SK-N-SH (cell line): ENCODE results near the gene BBS4. TPM values are rescaled to one million over a fixed set of nuclear protein-coding genes. Genes with fewer than 3 reads are reported as not detected.

Experiments
- CTCF ChIA-PET: fragments of 300-600, 350-600 bp; formaldehyde crosslinking; extraction: SDS; loops from one replicate; lab custom pipeline; 2021; lab: Yijun Ruan, JAX
- POLR2A ChIA-PET: fragments of 350-600 bp; sonication (Branson Sonifier 250); formaldehyde crosslinking; extraction: SDS; loops from one replicate; lab custom pipeline; 2020; ENCODE audit warnings: antibody characterized with exemption, inconsistent platforms; lab: Yijun Ruan, JAX
- DNase-seq: peaks from one replicate; pipeline ENCODE4 v3.0.0; 2012
- H2AFZ ChIP-seq: fragments of 200-600 bp; sonication (generic); 2 replicates; pipeline ENCODE4 v1.8.1; 2016; ENCODE audit warnings: antibody characterized with exemption, mild to moderate bottlenecking, low read depth
- H3F3A ChIP-seq: fragments of 200-600 bp; sonication (generic); replicated peaks from 2 replicates; pipeline ENCODE3; 2016; ENCODE audit warnings: antibody characterized with exemption, mild to moderate bottlenecking; ENCODE audit not compliant: insufficient read depth
- H3K27ac ChIP-seq, 2 experiments: fragments of 200-500 bp in 1 of 2; fragments of 200-600 bp in 1 of 2; sonication (Bioruptor generic) in 1 of 2; sonication (generic), shearing (Covaris generic) in 1 of 2; 2 replicates each; pipeline versions ENCODE4 v1.5.1 to v1.6.1; 2014 to 2016; ENCODE audit warnings: low read depth in 2 of 2, inconsistent platforms in 1 of 2, low read length in 1 of 2, mild to moderate bottlenecking in 1 of 2, mixed read lengths in 1 of 2
- H3K27me3 ChIP-seq: fragments of 200-600 bp; sonication (generic), shearing (Covaris generic); 2 replicates; pipeline ENCODE4 v1.6.1; 2016; ENCODE audit warnings: mixed run types; ENCODE audit not compliant: insufficient read depth
- H3K36me3 ChIP-seq, 2 experiments: fragments of 200-500 bp in 1 of 2; fragments of 200-600 bp in 1 of 2; sonication (Bioruptor generic) in 1 of 2; sonication (generic) in 1 of 2; replicated peaks in 1 of 2; 2 replicates each; pipeline versions ENCODE3 to v1.5.1; 2014 to 2016; ENCODE audit warnings: low read length in 1 of 2, mild to moderate bottlenecking in 1 of 2; ENCODE audit not compliant: insufficient read depth in 2 of 2, control insufficient read depth in 1 of 2
- H3K4me1 ChIP-seq, 2 experiments: fragments of 200-500 bp in 1 of 2; fragments of 200-600 bp in 1 of 2; sonication (Bioruptor generic) in 1 of 2; sonication (generic), shearing (Covaris generic) in 1 of 2; 2 replicates each; pipeline versions ENCODE4 v1.5.1 to v1.6.1; 2014 to 2016; ENCODE audit warnings: low read depth in 1 of 2, low read length in 1 of 2, mixed run types in 1 of 2; ENCODE audit not compliant: insufficient read depth in 2 of 2, control insufficient read depth in 1 of 2
- H3K4me2 ChIP-seq: fragments of 200-600 bp; sonication (generic), shearing (Covaris generic); 2 replicates; pipeline ENCODE4 v1.6.1; 2017; ENCODE audit warnings: mixed run types
- H3K4me3 ChIP-seq, 2 experiments: fragments of 200-500 bp in 1 of 2; fragments of 200-600 bp in 1 of 2; sonication (Bioruptor generic) in 1 of 2; sonication (generic), shearing (Covaris generic) in 1 of 2; 2 replicates each; pipeline versions ENCODE4 v1.5.1 to v1.8.1; 2014 to 2016; ENCODE audit warnings: low read depth in 2 of 2, inconsistent platforms in 1 of 2, low read length in 1 of 2, mild to moderate bottlenecking in 1 of 2, mixed read lengths in 1 of 2, moderate library complexity in 1 of 2
- H3K79me2 ChIP-seq: fragments of 200-600 bp; sonication (generic); 2 replicates; pipeline ENCODE4 v1.8.1; 2017; ENCODE audit warnings: mild to moderate bottlenecking; ENCODE audit not compliant: insufficient read depth
- H3K9ac ChIP-seq: fragments of 200-600 bp; sonication (generic); 2 replicates; pipeline ENCODE4 v1.6.1; 2017; ENCODE audit warnings: mixed run types
- H3K9me2 ChIP-seq: fragments of 200-600 bp; sonication (generic); 2 replicates; pipeline ENCODE4 v1.6.1; 2017; ENCODE audit warnings: mixed run types
- H3K9me3 ChIP-seq: fragments of 200-600 bp; sonication (generic); 2 replicates; pipeline ENCODE4 v1.6.1; 2017; ENCODE audit warnings: mixed run types, mild to moderate bottlenecking, moderate library complexity
- H4K20me1 ChIP-seq: fragments of 200-600 bp; sonication (generic); 2 replicates; pipeline ENCODE4 v1.6.1; 2017; ENCODE audit warnings: mild to moderate bottlenecking, mixed run types; ENCODE audit not compliant: insufficient read depth
- CHD2 ChIP-seq: fragments of 150-350 bp; IDR thresholded peaks from 2 replicates; pipeline ENCODE4 v1.6.1; 2018; ENCODE audit warnings: low read length; ENCODE audit not compliant: partially characterized antibody
- ELF1 ChIP-seq: IDR thresholded peaks from 2 replicates; pipeline ENCODE4 v1.4.0; 2012
- EZH2phosphoT487 ChIP-seq: fragments of 200-600 bp; sonication (generic); IDR thresholded peaks from 2 replicates; pipeline ENCODE4 v1.6.1; 2017; ENCODE audit warnings: low read depth, mixed run types, mild to moderate bottlenecking, antibody characterized with exemption, moderate library complexity, borderline replicate concordance
- FOSL2 ChIP-seq: IDR thresholded peaks from 2 replicates; pipeline ENCODE4 v1.4.0; 2012; ENCODE audit warnings: low read depth, mild to moderate bottlenecking, moderate library complexity, borderline replicate concordance
- FOXJ3 ChIP-seq: sonication (generic); formaldehyde crosslinking; IDR thresholded peaks from 2 replicates; pipeline ENCODE4 v1.5.1; 2020; ENCODE audit warnings: mild to moderate bottlenecking, missing genetic modification reagents
- GABPA ChIP-seq: IDR thresholded peaks from 2 replicates; pipeline ENCODE4 v1.4.0; 2012; ENCODE audit warnings: low read depth, mild to moderate bottlenecking
- IRF3 ChIP-seq: fragments of 150-350 bp; IDR thresholded peaks from 2 replicates; pipeline ENCODE4 v1.6.1; 2016; ENCODE audit warnings: mild to moderate bottlenecking, low read depth, low read length
- MEF2A ChIP-seq: IDR thresholded peaks from 2 replicates; pipeline ENCODE4 v1.4.0; 2012; ENCODE audit warnings: low read depth, borderline replicate concordance
- MXI1 ChIP-seq: IDR thresholded peaks from 2 replicates; pipeline ENCODE4 v1.6.1; 2012; ENCODE audit warnings: mild to moderate bottlenecking, low read depth, low read length, improper control_type of control experiment
- NFIC ChIP-seq: IDR thresholded peaks from 2 replicates; pipeline ENCODE4 v1.4.0; 2012; ENCODE audit warnings: borderline replicate concordance
- NRF1 ChIP-seq: IDR thresholded peaks from 2 replicates; pipeline ENCODE4 v1.6.1; 2012; ENCODE audit warnings: low read depth, mild to moderate bottlenecking, low read length
- POLR2AphosphoS5 ChIP-seq: IDR thresholded peaks from 2 replicates; pipeline ENCODE4 v1.6.1; 2012; ENCODE audit warnings: low read depth, low read length
- RFX5 ChIP-seq: IDR thresholded peaks from 2 replicates; pipeline ENCODE4 v1.6.1; 2012; ENCODE audit warnings: mild to moderate bottlenecking, improper control_type of control experiment, low read length
- RXRA ChIP-seq: IDR thresholded peaks from 2 replicates; pipeline ENCODE4 v1.4.0; 2012; ENCODE audit warnings: low read depth, mild to moderate bottlenecking, borderline replicate concordance
- SMC3 ChIP-seq: IDR thresholded peaks from 2 replicates; pipeline ENCODE4 v1.6.1; 2012; ENCODE audit warnings: low read depth, low read length, improper control_type of control experiment
- TAF1 ChIP-seq: IDR thresholded peaks from 2 replicates; pipeline ENCODE4 v1.6.1; 2012; ENCODE audit warnings: low read depth, mild to moderate bottlenecking, low read length, moderate library complexity, borderline replicate concordance
- TEAD4 ChIP-seq: IDR thresholded peaks from 2 replicates; pipeline ENCODE4 v1.4.0; 2012; ENCODE audit warnings: mild to moderate bottlenecking, borderline replicate concordance; ENCODE audit not compliant: insufficient read depth
- YY1 ChIP-seq: IDR thresholded peaks from 2 replicates; pipeline ENCODE4 v1.4.0; 2012; ENCODE audit warnings: low read depth, mild to moderate bottlenecking
- WGBS: methylation state at CpG from one replicate; pipeline ENCODE4 v1.1.6; 2017; ENCODE audit warnings: low lambda C conversion rate; 5-methylcytosine and 5-hydroxymethylcytosine counted together
- polyA plus RNA-seq, 3 experiments: library from polyadenylated mRNA; depleted of rRNA; stranded (reverse); fragments of >200 nt; gene quantifications; 2 replicates each; pipeline ENCODE4 v1.2.3, GENCODE V29; 2012
- TF ChIP-seq, protein P1 (sequence below): IDR thresholded peaks from 2 replicates; pipeline ENCODE4 v1.4.0; 2012; ENCODE audit warnings: low read depth, borderline replicate concordance
- TF ChIP-seq, protein P2 (sequence below): IDR thresholded peaks from 2 replicates; pipeline ENCODE4 v1.4.0; 2012; ENCODE audit warnings: low read depth
- TF ChIP-seq, protein P3 (sequence below): fragments of 200-600 bp; sonication (generic); IDR thresholded peaks from 2 replicates; pipeline ENCODE4 v1.6.1; 2017; ENCODE audit warnings: antibody characterized with exemption, mild to moderate bottlenecking, moderate library complexity

Gene BBS4
- polyA plus RNA-seq, 1 of the 3 experiments (the other 2 are of a cell fraction) = 18.5 TPM

- no peak for DNase-seq
- CTCF ChIA-PET = interaction anchor here (1.1 kb wide), 1 partner anchor 96 kb away, joined by 3 read pairs; no protein-coding TSS in a partner anchor
- no peaks in the 10 kb centered on the region for H3K27me3 ChIP-seq
- no peak for TF ChIP-seq MEF2A
- no peak for TF ChIP-seq FOXJ3 (CRISPR knock-in tag)
- TF ChIP-seq TAF1 = no peak
- no peak for TF ChIP-seq CHD2
- no peak for TF ChIP-seq NRF1
- no peak for TF ChIP-seq ELF1
- no peak for TF ChIP-seq GABPA
- no peak for TF ChIP-seq YY1
- no peak for TF ChIP-seq RXRA
- TF ChIP-seq RFX5 = no peak
- no peak for TF ChIP-seq POLR2AphosphoS5
- no peak for TF ChIP-seq SMC3
- no peak for TF ChIP-seq EZH2phosphoT487
- no peak for TF ChIP-seq MXI1
- TF ChIP-seq FOSL2 = no peak
- TF ChIP-seq TEAD4 = no peak
- TF ChIP-seq, protein P1, sequence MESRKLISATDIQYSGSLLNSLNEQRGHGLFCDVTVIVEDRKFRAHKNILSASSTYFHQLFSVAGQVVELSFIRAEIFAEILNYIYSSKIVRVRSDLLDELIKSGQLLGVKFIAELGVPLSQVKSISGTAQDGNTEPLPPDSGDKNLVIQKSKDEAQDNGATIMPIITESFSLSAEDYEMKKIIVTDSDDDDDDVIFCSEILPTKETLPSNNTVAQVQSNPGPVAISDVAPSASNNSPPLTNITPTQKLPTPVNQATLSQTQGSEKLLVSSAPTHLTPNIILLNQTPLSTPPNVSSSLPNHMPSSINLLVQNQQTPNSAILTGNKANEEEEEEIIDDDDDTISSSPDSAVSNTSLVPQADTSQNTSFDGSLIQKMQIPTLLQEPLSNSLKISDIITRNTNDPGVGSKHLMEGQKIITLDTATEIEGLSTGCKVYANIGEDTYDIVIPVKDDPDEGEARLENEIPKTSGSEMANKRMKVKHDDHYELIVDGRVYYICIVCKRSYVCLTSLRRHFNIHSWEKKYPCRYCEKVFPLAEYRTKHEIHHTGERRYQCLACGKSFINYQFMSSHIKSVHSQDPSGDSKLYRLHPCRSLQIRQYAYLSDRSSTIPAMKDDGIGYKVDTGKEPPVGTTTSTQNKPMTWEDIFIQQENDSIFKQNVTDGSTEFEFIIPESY = no peak
- POLR2A ChIA-PET = no interaction called here
- H3K9me3 ChIP-seq = peaks cover 21% of the 10 kb centered on the region
- no peak overlapping the region for H3K4me3 ChIP-seq
- H3K9ac ChIP-seq = no peak overlapping the region
- H3K4me2 ChIP-seq = no peak overlapping the region
- no peak overlapping the region for H3K27ac ChIP-seq
- H3K9me2 ChIP-seq = no peaks in the 10 kb centered on the region
- WGBS = 97% methylated on average over 2 of the region's 2 CpGs
- H3F3A ChIP-seq = no peaks in the 10 kb centered on the region
- H3K4me1 ChIP-seq = no peaks in the 10 kb centered on the region
- peaks cover 44% of the 10 kb centered on the region for H3K79me2 ChIP-seq
- no peak overlapping the region for H2AFZ ChIP-seq
- no peaks in the 10 kb centered on the region for H4K20me1 ChIP-seq
- peaks cover 34 to 77% of the 10 kb centered on the region in 2 experiments for H3K36me3 ChIP-seq
Measured at GRCh38 chr15:72766780-72767179, 80.8 kb downstream of the BBS4 start.

- Histone ChIP-seq H3K9me2 (no peaks in the 10 kb centered on the region), H3K9ac (no peak overlapping the region), H3K36me3 (peaks cover 58 to 84% of the 10 kb centered on the region in 2 experiments), H3K27ac (no peak overlapping the region), H3K4me3 (no peak overlapping the region), H3K9me3 (peaks cover 21% of the 10 kb centered on the region), H3K79me2 (peaks cover 70% of the 10 kb centered on the region), H3K27me3 (no peaks in the 10 kb centered on the region), H2AFZ (no peak overlapping the region), H3K4me2 (no peak overlapping the region), H3K4me1 (no peaks in the 10 kb centered on the region), H4K20me1 (0 out of 2 replicates have a peak, but pooled peaks cover 2% of the 10 kb centered on the region), H3F3A (no peaks in the 10 kb centered on the region)
- POLR2A ChIA-PET = no interaction called here
- CTCF ChIA-PET = no interaction called here
- DNase-seq = no peak
- no peak for TF ChIP-seq NFIC
- TF ChIP-seq, protein P2, sequence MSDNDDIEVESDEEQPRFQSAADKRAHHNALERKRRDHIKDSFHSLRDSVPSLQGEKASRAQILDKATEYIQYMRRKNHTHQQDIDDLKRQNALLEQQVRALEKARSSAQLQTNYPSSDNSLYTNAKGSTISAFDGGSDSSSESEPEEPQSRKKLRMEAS = no peak
- TF ChIP-seq, protein P3, sequence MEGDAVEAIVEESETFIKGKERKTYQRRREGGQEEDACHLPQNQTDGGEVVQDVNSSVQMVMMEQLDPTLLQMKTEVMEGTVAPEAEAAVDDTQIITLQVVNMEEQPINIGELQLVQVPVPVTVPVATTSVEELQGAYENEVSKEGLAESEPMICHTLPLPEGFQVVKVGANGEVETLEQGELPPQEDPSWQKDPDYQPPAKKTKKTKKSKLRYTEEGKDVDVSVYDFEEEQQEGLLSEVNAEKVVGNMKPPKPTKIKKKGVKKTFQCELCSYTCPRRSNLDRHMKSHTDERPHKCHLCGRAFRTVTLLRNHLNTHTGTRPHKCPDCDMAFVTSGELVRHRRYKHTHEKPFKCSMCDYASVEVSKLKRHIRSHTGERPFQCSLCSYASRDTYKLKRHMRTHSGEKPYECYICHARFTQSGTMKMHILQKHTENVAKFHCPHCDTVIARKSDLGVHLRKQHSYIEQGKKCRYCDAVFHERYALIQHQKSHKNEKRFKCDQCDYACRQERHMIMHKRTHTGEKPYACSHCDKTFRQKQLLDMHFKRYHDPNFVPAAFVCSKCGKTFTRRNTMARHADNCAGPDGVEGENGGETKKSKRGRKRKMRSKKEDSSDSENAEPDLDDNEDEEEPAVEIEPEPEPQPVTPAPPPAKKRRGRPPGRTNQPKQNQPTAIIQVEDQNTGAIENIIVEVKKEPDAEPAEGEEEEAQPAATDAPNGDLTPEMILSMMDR = peak; percentile 34
- no peak for TF ChIP-seq RXRA
- no peak for TF ChIP-seq IRF3
- no peak for TF ChIP-seq POLR2AphosphoS5
- WGBS = 77% methylated on average over 6 of the region's 6 CpGs
Measured at GRCh38 chr15:72770673-72771328, 84.8 kb downstream of the BBS4 start.
